Smooth muscle cell (in vitro differentiated cells): ENCODE data around the gene ITPR1. TPM values are rescaled to one million over a fixed set of nuclear protein-coding genes. Genes with fewer than 3 reads are reported as not detected.

Source experiments
- DNase-seq: peaks from one replicate; lab custom pipeline; 2025; ENCODE audit not compliant: unreplicated experiment; lab: John Stamatoyannopoulos, UW
- H2AFZ ChIP-seq: fragments of 200-600 bp; sonication (generic); 2 replicates; pipeline ENCODE4 v1.6.0; 2016; ENCODE audit warnings: antibody characterized with exemption, low read depth, mild to moderate bottlenecking
- H3F3A ChIP-seq: fragments of 200-600 bp; sonication (generic); 2 replicates; pipeline ENCODE4 v1.6.0; 2017; ENCODE audit warnings: antibody characterized with exemption, low read depth
- H3K27ac ChIP-seq: fragments of 200-600 bp; sonication (generic); 2 replicates; pipeline ENCODE4 v1.5.1; 2016; ENCODE audit warnings: low read depth, mild to moderate bottlenecking
- H3K27me3 ChIP-seq: fragments of 200-600 bp; sonication (generic); 2 replicates; pipeline ENCODE4 v1.6.1; 2016; ENCODE audit warnings: low read depth, mild to moderate bottlenecking
- H3K36me3 ChIP-seq: fragments of 200-600 bp; sonication (generic); 2 replicates; pipeline ENCODE4 v1.5.1; 2016; ENCODE audit warnings: low read depth
- H3K4me1 ChIP-seq: fragments of 200-600 bp; sonication (generic); 2 replicates; pipeline ENCODE4 v1.5.1; 2016; ENCODE audit warnings: low read depth
- H3K4me2 ChIP-seq: fragments of 200-600 bp; sonication (generic); 2 replicates; pipeline ENCODE4 v1.6.0; 2016; ENCODE audit warnings: mild to moderate bottlenecking
- H3K4me3 ChIP-seq: fragments of 200-600 bp; sonication (generic); 2 replicates; pipeline ENCODE4 v1.5.1; 2016; ENCODE audit warnings: mild to moderate bottlenecking
- H3K79me2 ChIP-seq: fragments of 200-600 bp; sonication (generic); 2 replicates; pipeline ENCODE4 v1.6.0; 2016; ENCODE audit warnings: low read depth, mild to moderate bottlenecking
- H3K9ac ChIP-seq: fragments of 200-600 bp; sonication (generic); 2 replicates; pipeline ENCODE4 v1.6.0; 2016; ENCODE audit warnings: low read depth
- H3K9me3 ChIP-seq: fragments of 200-600 bp; sonication (generic); replicated peaks from 2 replicates; pipeline ENCODE4 v1.5.1; 2016; ENCODE audit warnings: low read depth
- H4K20me1 ChIP-seq: fragments of 200-600 bp; sonication (generic); 2 replicates; pipeline ENCODE4 v1.6.0; 2016; ENCODE audit warnings: low read depth
- CTCF ChIP-seq: fragments of 200-600 bp; sonication (generic); IDR thresholded peaks from 2 replicates; pipeline ENCODE4 v1.5.1; 2017; ENCODE audit warnings: borderline replicate concordance, mild to moderate bottlenecking, antibody characterized with exemption; ENCODE audit not compliant: insufficient read depth, poor library complexity, severe bottlenecking
- WGBS: methylation state at CpG from one replicate; pipeline ENCODE4 v1.1.7; 2016; ENCODE audit warnings: low lambda C conversion rate; 5-methylcytosine and 5-hydroxymethylcytosine counted together
- polyA plus RNA-seq: library from polyadenylated mRNA; unstranded; fragments of >200 nt; fragmentation: Nextera tagmentation; extraction: Ambion mirVana; gene quantifications from 2 replicates; pipeline ENCODE4 v1.2.1, GENCODE V29; 2016
- total RNA-seq: library from RNA; depleted of rRNA; stranded (reverse); fragments of >200 nt; gene quantifications from 2 replicates; pipeline ENCODE4 v1.2.3, GENCODE V29; 2014

Gene ITPR1
- total and polyA plus RNA-seq, 2 experiments from 2014 or later, result 16.4 to 28.6 TPM

GRCh38 chr3:4889896-4890295 is 396.7 kb downstream of the ITPR1 start:
- H4K20me1 ChIP-seq, result no peaks in the 10 kb centered on the region
- no peak overlapping the region for H3K4me2 ChIP-seq
- 78% methylated on average over 3 of the region's 3 CpGs for WGBS
- H3K9me3 ChIP-seq, result no peaks in the 10 kb centered on the region
- no peaks in the 10 kb centered on the region for H3K36me3 ChIP-seq
- H2AFZ ChIP-seq, result no peak overlapping the region
- TF ChIP-seq CTCF, result no peak
- DNase-seq, result no peak
- H3K27ac ChIP-seq, result peak overlapping the region; percentile 45
- peaks cover 5% of the 10 kb centered on the region for H3F3A ChIP-seq
- no peaks in the 10 kb centered on the region for H3K4me1 ChIP-seq
- no peaks in the 10 kb centered on the region for H3K27me3 ChIP-seq
- no peaks in the 10 kb centered on the region for H3K79me2 ChIP-seq
- H3K4me3 ChIP-seq, result no peak overlapping the region
- no peak overlapping the region for H3K9ac ChIP-seq

GRCh38 chr3:4894891-4895530 is 401.9 kb downstream of the ITPR1 start:
- no peak overlapping the region for H2AFZ ChIP-seq
- no peak overlapping the region for H3K4me2 ChIP-seq
- H3K27me3 ChIP-seq, result no peaks in the 10 kb centered on the region
- H3K79me2 ChIP-seq, result no peaks in the 10 kb centered on the region
- no peak for DNase-seq
- H3K9ac ChIP-seq, result no peak overlapping the region
- H3K4me3 ChIP-seq, result no peak overlapping the region
- H3K4me1 ChIP-seq, result peaks cover 5% of the 10 kb centered on the region
- no peaks in the 10 kb centered on the region for H3F3A ChIP-seq
- no peak overlapping the region for H3K27ac ChIP-seq
- H4K20me1 ChIP-seq, result no peaks in the 10 kb centered on the region
- no peaks in the 10 kb centered on the region for H3K36me3 ChIP-seq
- no peaks in the 10 kb centered on the region for H3K9me3 ChIP-seq
- TF ChIP-seq CTCF, result no peak
- 94% methylated on average over 10 of the region's 10 CpGs for WGBS

GRCh38 chr3:4895838-4896237 is 402.7 kb downstream of the ITPR1 start:
- Histone ChIP-seq H3K9ac (no peak overlapping the region), H4K20me1 (no peaks in the 10 kb centered on the region), H3K4me2 (no peak overlapping the region), H3F3A (no peaks in the 10 kb centered on the region), H3K27ac (no peak overlapping the region), H3K4me3 (no peak overlapping the region), H3K9me3 (no peaks in the 10 kb centered on the region), H3K4me1 (peaks cover 5% of the 10 kb centered on the region), H3K36me3 (no peaks in the 10 kb centered on the region), H3K27me3 (no peaks in the 10 kb centered on the region), H3K79me2 (no peaks in the 10 kb centered on the region), H2AFZ (peak overlapping the region; percentile 54)
- 68% methylated on average over 3 of the region's 3 CpGs for WGBS
- no peak for DNase-seq
- no peak for TF ChIP-seq CTCF

Other genes with a start within 250 kb of the ITPR1 start
- gene SETMAR, start 190.0 kb upstream of the ITPR1 start, total RNA-seq, result 6.2 and 12.9 TPM in 2 replicates
- 7.8 and 8.9 TPM in 2 replicates for gene SETMAR, start 190.0 kb upstream of the ITPR1 start, polyA plus RNA-seq
- gene SUMF1, start 26.1 kb upstream of the ITPR1 start, total RNA-seq, result 29.5 and 39.4 TPM in 2 replicates
- gene SUMF1, start 26.1 kb upstream of the ITPR1 start, polyA plus RNA-seq, result 28.1 and 28.3 TPM in 2 replicates